Kidney (tissue), 14 donors: ENCODE data around the gene JMJD4. TPM values are rescaled to one million over a fixed set of nuclear protein-coding genes. Genes with fewer than 3 reads are reported as not detected.
A peak's percentile ranks its signal among the peaks of the same experiment; 100 is the strongest.

Source experiments
- DNase-seq, 5 donors: peaks; one replicate each; pipeline ENCODE4 v3.0.0-alpha.2; 2013 to 2020
- FAIRE-seq: peaks from 2 replicates; lab custom pipeline; 2012; peaks lifted over from hg19 to GRCh38; lab: Jason Lieb, UNC
- H3K27ac ChIP-seq, 2 donors: one replicate each; pipeline ENCODE4 v1.7.0; 2013; ENCODE audit warnings: low read depth in 2 of 2, low read length in 2 of 2, inconsistent platforms in 1 of 2
- H3K27me3 ChIP-seq: one replicate; pipeline ENCODE4 v1.7.1; 2013; ENCODE audit warnings: low read length, inconsistent platforms; ENCODE audit not compliant: control insufficient read depth, insufficient read depth
- H3K36me3 ChIP-seq, 3 donors: one replicate each; pipeline versions ENCODE4 v1.7.0 to v1.7.1; 2013; ENCODE audit warnings: low read length in 3 of 3, control low read depth in 1 of 3, inconsistent platforms in 1 of 3; ENCODE audit not compliant: insufficient read depth in 3 of 3, control insufficient read depth in 2 of 3
- H3K4me1 ChIP-seq, 3 donors: one replicate each; pipeline versions ENCODE4 v1.7.0 to v1.7.1; 2013; ENCODE audit warnings: low read length in 3 of 3, inconsistent platforms in 1 of 3, low read depth in 1 of 3; ENCODE audit not compliant: control insufficient read depth in 2 of 3, insufficient read depth in 2 of 3
- H3K4me3 ChIP-seq, 3 donors: one replicate each; pipeline versions ENCODE4 v1.7.0 to v1.8.1; 2013; ENCODE audit warnings: low read length in 3 of 3, control low read depth in 1 of 3, inconsistent platforms in 1 of 3
- H3K9ac ChIP-seq, 3 donors: one replicate each; pipeline versions ENCODE4 v1.7.0 to v1.7.1; 2013; ENCODE audit warnings: low read length in 3 of 3, control low read depth in 1 of 3, inconsistent platforms in 1 of 3
- H3K9me3 ChIP-seq, 3 donors: one replicate each; pipeline versions ENCODE4 v1.7.0 to v1.7.1; 2013; ENCODE audit warnings: low read length in 3 of 3, control low read depth in 1 of 3, inconsistent platforms in 1 of 3; ENCODE audit not compliant: control insufficient read depth in 2 of 3, insufficient read depth in 1 of 3
- intact Hi-C: fragments of 100-400 bp; cut with DNase I; formaldehyde crosslinking; loops from one replicate; pipeline ENCODE4 v1.11.1; 2022
- polyA plus RNA-seq: library from polyadenylated mRNA; stranded (reverse); fragments of 350-450 nt; fragmentation: Illumina TruSeq; extraction: RNeasy Lipid Tissue Mini Kit (QIAGEN cat#74804); gene quantifications from one replicate; pipeline ENCODE4 v1.2.3, GENCODE V29; 2014; ENCODE audit warnings: low read depth, low replicate concordance; ENCODE audit not compliant: insufficient read depth
- total RNA-seq: library from RNA; stranded (reverse); fragmentation: NEBNext Ultra II Directional; extraction: Animal tissue kit (Norgen Biotek cat#: 25700); gene quantifications from one replicate; pipeline ENCODE4 v1.2.1, GENCODE V29; 2021
- TF ChIP-seq, protein P1 (sequence below): IDR thresholded peaks from 3 replicates; pipeline ENCODE4 v1.5.1; 2012; ENCODE audit warnings: mild to moderate bottlenecking, moderate library complexity, borderline replicate concordance; ENCODE audit not compliant: insufficient read depth; ENCODE audit errors: extremely low read depth
- donor health status: control.
- donor health status: control.
- donor health status: control.
- donor health status: control.
- donor health status: control.
- donor health status: DM: yes; HTN: yes; CAD: no.
- donor health status: Normal renal cell carcinoma (clear cell type).

Gene JMJD4
- total and polyA plus RNA-seq, 2 donors from 2014 or later, result 12.6 to 15.9 TPM

DNA sequence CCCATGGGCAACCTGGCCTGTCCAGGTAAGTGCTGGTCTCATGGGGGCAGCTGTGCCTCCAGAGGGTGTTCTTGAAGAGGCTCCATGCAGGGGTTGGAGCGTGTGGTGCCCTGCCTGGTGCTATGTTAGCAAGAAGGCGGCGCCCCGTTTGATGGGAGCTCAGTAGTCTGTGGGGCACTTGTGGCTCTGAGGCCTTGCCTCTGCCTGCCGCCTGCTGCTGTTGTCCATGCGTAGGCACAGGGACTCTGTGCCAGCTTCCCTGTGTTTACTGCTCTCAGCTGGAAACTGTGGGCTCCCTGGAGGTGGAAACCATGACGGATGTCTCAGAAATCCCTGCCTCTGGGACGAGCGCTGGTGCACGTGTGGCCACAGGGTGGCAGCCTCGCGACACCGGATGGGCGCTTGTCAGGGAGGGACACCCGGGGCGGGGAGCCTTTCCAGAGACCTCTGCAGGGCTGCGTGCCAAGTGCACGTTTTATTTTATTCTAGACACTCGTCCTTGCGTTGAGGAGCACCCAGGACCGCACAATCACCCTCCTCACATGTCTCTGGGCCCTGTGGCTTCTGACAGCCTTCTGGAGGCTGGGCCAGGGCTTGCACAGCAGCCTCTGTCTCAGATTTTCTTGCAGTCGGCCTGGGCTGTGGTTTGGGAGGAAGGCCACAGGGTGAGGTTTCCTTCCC, 27.3 kb upstream of the JMJD4 start:
- peak; percentile 87 to 95 (median 88) for DNase-seq
- no peak overlapping the region for H3K27ac ChIP-seq
- intact Hi-C loops, result loop anchor here (10.0 kb wide), 1 partner anchor 182 kb away; the partner anchor contains the start of gene WNT9A
- H3K36me3 ChIP-seq, result peaks cover 7 to 21% (median 20%) of the 10 kb centered on the region in 3 donors
- TF ChIP-seq, protein P1, sequence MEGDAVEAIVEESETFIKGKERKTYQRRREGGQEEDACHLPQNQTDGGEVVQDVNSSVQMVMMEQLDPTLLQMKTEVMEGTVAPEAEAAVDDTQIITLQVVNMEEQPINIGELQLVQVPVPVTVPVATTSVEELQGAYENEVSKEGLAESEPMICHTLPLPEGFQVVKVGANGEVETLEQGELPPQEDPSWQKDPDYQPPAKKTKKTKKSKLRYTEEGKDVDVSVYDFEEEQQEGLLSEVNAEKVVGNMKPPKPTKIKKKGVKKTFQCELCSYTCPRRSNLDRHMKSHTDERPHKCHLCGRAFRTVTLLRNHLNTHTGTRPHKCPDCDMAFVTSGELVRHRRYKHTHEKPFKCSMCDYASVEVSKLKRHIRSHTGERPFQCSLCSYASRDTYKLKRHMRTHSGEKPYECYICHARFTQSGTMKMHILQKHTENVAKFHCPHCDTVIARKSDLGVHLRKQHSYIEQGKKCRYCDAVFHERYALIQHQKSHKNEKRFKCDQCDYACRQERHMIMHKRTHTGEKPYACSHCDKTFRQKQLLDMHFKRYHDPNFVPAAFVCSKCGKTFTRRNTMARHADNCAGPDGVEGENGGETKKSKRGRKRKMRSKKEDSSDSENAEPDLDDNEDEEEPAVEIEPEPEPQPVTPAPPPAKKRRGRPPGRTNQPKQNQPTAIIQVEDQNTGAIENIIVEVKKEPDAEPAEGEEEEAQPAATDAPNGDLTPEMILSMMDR, result peak; percentile 83
- no peak overlapping the region for H3K4me3 ChIP-seq
- peaks cover 0 to 2% (median 0%) of the 10 kb centered on the region in 3 donors for H3K9me3 ChIP-seq
- FAIRE-seq, result no peak
- H3K27me3 ChIP-seq, result no peaks in the 10 kb centered on the region
- H3K9ac ChIP-seq, result no peak overlapping the region
- H3K4me1 ChIP-seq, result peaks cover 0 to 2% (median 0%) of the 10 kb centered on the region in 3 donors

- H3K9ac ChIP-seq, result no peak overlapping the region
- no peak for FAIRE-seq
Observed at GRCh38 chr1:227761621-227762230, 26.6 kb upstream of the JMJD4 start.

GRCh38 chr1:227760377-227760776, 25.3 kb upstream of the JMJD4 start:
- H3K9me3 ChIP-seq, result no peaks in the 10 kb centered on the region
- no peaks in the 10 kb centered on the region for H3K4me1 ChIP-seq
- intact Hi-C loops, result loop anchor here (10.0 kb wide), 1 partner anchor 184 kb away; the partner anchor contains the start of gene WNT9A
- H3K27ac ChIP-seq, result no peak overlapping the region
- no peak overlapping the region for H3K4me3 ChIP-seq
- H3K36me3 ChIP-seq, result peaks cover 4 to 21% (median 14%) of the 10 kb centered on the region in 3 donors
- TF ChIP-seq, protein P1, result no peak
- DNase-seq (peak in 1 of 5 donors; percentile 42), FAIRE-seq (no peak)
- no peaks in the 10 kb centered on the region for H3K27me3 ChIP-seq
- H3K9ac ChIP-seq, result no peak overlapping the region

More at GRCh38 chr1:227761621-227762230, 26.6 kb upstream of the JMJD4 start:
- Histone ChIP-seq H3K4me1 (peaks cover 0 to under 1% (median 0%) of the 10 kb centered on the region in 3 donors), H3K36me3 (peaks cover 4 to 21% (median 14%) of the 10 kb centered on the region in 3 donors), H3K9me3 (no peaks in the 10 kb centered on the region), H3K4me3 (no peak overlapping the region), H3K27ac (no peak overlapping the region), H3K27me3 (no peaks in the 10 kb centered on the region)
- TF ChIP-seq, protein P1, result no peak
- DNase-seq, result no peak
- intact Hi-C loops, result loop anchor here (10.0 kb wide), 1 partner anchor 183 kb away; the partner anchor contains the start of gene WNT9A
